ENCODE data around the gene ADAMTS3.

DNA sequence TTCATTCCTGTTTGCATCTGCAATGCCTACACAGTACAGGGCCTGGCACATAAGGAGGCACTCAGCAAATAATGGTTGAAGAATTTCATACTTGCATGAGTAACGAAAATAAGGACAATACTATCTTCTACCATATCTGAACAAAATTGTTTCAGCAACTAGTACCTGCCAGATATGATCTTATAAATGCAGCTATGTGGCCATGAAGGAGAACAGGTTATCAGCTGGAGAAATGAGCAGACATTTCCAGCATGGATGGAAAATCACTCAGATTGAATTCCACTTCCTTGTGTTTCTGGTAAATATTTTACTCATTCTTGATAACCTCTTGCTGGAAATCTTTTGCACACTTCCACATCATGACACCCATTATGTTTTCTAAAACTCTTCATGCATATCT lies 204.0 kb downstream of the ADAMTS3 start:
- TF ChIP-seq, protein P1, sequence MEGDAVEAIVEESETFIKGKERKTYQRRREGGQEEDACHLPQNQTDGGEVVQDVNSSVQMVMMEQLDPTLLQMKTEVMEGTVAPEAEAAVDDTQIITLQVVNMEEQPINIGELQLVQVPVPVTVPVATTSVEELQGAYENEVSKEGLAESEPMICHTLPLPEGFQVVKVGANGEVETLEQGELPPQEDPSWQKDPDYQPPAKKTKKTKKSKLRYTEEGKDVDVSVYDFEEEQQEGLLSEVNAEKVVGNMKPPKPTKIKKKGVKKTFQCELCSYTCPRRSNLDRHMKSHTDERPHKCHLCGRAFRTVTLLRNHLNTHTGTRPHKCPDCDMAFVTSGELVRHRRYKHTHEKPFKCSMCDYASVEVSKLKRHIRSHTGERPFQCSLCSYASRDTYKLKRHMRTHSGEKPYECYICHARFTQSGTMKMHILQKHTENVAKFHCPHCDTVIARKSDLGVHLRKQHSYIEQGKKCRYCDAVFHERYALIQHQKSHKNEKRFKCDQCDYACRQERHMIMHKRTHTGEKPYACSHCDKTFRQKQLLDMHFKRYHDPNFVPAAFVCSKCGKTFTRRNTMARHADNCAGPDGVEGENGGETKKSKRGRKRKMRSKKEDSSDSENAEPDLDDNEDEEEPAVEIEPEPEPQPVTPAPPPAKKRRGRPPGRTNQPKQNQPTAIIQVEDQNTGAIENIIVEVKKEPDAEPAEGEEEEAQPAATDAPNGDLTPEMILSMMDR (IDR thresholded peaks at IDR 0.05; ENCODE audit: poor library complexity, severe bottlenecking) = no peak
- TF ChIP-seq POLR2AphosphoS5 (IDR thresholded peaks at IDR 0.05) = no peak
- TF ChIP-seq EZH2 (IDR thresholded peaks at IDR 0.05; ENCODE audit: borderline replicate concordance, insufficient read depth, low read length, poor library complexity, severe bottlenecking) = no peak
- no peak for TF ChIP-seq TAF1 (IDR thresholded peaks at IDR 0.05; ENCODE audit: low read depth)
- no peak for TF ChIP-seq EP300 (conservative IDR thresholded peaks at IDR 0.05; ENCODE audit: poor library complexity, severe bottlenecking)
